GM21528 (cell line): ENCODE measurements around the gene DYNLRB1.

Experiments used
- ATAC-seq: cut with Tn5 transposase; IDR thresholded peaks from one replicate; pipeline ENCODE4 v1.9.1; 2021; ENCODE audit warnings: mild to moderate bottlenecking, moderate library complexity; ENCODE audit not compliant: unreplicated experiment, low FRiP score

Gene DYNLRB1

DNA sequence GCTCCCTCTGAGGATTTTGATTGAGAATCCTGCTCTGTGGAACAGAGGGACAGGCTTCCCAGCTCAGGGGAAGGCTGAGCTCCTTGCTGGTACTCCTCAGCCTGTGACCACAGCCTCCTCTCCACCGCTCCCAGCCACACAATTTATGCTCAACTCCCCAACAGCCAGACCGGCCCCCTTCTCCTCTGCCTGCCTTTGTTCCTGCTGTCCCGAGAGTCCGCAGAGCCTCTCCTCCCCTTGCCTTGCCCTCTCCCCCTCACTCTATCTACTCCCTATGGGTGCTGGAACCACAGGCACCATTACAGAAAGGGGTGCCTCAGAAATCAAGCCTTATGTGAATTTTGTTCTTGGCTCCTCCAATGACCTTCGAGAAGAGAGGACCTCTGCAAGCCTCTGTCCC is 58.2 kb downstream of the DYNLRB1 start:
- ATAC-seq: no peak

DNA sequence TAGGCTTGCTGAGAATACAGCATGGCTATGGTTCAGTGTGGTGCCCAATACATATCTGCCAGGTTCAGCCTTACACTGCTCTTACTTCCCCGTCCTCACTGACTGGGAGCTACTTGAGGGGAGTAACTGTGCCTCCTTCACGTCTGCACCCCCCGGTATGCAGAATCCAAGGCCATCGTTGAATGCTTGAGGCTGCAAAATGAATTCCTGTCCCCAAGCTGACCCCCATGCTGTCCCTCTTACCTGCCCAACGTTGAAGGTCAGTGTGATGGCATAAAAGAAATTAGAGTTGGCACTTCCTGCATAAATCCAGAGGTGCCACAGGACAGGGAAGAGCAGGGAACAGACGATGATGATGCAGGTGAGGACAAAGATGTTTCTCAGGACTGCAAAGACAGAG is 58.6 kb downstream of the DYNLRB1 start:
- no peak for ATAC-seq

DNA sequence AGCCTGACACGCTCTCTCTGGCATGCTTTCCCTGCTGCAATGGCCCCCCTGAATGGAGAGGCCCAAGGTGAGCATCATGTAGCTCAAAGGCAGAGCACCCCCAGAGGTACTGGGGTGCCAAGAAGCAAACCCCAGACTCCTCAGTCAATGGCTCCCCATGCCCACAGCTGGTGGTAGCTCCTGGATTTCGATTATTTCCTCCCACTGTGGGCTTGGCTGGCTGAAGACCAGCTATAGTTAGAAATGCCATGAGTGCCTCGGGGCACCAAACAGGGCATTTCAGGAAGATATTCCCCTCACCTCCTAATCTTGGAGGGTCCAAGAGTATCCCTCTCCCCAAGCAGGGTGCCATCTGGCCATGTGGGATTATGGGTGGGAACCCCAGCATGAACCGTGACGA is 59.0 kb downstream of the DYNLRB1 start:
- no peak for ATAC-seq

DNA sequence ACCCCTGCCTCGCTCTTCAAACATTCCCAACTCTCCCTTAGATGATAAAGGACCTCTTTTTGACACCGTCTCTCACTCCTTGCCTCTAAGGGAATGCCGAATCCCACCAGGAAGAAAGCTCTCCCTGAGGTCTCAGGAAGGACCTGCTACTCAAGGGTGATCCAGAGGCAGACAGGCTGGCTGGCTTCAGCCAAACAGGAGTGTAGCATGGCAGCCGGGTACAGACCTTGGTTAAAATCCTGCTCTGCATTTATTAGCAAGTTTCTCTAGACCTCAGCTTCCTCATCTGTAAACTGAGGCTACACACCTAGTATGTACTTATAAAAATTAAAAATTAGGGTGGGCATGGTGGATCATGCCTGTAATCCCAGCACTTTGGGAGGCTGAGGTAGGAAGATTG is 59.5 kb downstream of the DYNLRB1 start:
- no peak for ATAC-seq

DNA sequence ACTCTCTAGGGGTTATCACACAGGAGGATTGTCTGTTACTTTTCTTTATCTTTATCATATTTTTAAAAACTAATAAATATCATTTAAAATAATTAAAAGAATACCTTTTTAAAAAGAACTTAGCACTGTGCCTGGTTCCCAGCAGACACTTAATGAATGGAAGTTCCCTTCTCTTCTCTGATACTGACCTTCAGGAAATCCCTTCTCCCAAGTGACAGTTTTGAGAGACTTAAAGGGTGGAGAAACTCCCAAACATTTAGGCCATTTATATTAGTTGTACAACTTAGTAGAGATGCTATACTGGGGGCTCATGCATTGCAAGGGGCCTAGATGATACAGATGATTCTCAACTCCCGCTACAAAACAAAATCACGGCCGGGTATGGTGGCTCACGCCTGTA is 60.8 kb downstream of the DYNLRB1 start:
- no peak for ATAC-seq

DNA sequence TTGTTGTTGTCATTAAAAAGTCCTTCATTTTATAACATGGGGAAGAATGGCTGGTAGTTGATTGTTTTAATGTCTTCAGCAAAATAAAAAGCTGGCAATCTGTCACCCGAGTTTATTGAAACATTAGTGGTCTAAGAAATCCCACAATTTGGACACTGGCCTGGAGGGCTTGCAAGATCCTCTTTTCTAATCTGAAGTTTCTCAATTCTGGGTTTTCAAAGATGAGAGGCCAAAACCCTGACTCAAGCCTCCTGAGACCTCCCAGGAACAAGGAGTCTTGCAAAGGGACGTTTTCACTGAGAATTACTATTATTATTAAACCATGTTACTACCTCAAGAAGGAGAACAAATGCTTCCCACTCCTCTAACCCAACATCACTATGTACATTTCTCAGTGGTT is 61.8 kb downstream of the DYNLRB1 start:
- ATAC-seq: no peak

DNA sequence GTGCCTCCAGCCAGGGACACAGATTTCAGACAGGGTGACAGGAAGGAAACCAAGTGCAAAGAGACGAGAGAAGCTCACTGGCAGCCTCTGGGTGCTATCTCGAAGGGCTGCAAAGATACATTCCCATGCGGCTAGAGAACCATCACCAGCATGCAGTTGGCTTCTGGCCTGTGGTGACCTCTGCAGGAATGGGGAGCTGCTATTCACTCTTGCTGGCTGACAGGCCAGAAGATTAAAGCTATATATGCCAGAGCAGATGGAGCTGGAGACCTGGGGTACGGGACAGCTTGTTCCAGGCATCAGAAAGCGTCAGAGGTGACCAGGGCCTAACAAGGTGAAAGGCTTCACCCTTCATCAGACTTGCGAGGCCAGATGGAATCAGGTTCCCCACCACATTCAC is 62.3 kb downstream of the DYNLRB1 start:
- ATAC-seq: no peak

DNA sequence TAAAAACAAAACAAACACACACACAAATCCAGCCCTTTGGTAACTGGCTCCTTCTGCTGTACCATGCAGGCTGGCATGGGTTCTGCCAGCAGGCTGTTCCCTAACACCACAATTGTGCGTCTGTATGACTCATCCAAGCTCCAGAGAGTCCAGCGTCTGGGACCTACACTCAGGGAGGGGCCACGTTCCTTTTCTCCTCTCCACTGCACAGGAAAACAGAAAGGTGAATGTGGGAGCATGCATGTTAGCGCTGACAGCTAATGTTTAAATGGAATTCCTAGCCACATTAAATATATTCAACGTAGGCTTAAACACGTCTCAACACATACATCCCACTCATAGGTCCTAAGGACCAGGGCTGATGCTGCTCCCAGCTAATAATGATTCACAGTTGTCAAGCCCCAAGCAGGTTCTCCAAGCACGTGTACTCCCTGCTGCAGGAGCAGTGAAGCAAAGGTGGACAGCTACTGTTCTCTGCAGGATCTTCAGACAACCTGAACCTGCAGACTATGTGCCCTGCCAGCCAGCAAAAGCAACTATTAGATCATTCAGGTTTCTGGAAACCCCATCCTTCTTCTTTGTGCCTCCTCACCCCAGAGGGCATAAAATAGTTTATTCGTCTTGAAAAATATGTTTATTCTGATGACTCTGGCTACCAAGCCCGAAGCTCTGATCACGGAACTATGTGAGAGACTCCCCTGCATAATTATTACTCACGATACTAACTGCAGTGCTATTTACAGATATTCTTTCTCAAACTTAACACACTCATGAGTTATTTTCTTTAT is 63.2 kb downstream of the DYNLRB1 start:
- no peak for ATAC-seq

DNA sequence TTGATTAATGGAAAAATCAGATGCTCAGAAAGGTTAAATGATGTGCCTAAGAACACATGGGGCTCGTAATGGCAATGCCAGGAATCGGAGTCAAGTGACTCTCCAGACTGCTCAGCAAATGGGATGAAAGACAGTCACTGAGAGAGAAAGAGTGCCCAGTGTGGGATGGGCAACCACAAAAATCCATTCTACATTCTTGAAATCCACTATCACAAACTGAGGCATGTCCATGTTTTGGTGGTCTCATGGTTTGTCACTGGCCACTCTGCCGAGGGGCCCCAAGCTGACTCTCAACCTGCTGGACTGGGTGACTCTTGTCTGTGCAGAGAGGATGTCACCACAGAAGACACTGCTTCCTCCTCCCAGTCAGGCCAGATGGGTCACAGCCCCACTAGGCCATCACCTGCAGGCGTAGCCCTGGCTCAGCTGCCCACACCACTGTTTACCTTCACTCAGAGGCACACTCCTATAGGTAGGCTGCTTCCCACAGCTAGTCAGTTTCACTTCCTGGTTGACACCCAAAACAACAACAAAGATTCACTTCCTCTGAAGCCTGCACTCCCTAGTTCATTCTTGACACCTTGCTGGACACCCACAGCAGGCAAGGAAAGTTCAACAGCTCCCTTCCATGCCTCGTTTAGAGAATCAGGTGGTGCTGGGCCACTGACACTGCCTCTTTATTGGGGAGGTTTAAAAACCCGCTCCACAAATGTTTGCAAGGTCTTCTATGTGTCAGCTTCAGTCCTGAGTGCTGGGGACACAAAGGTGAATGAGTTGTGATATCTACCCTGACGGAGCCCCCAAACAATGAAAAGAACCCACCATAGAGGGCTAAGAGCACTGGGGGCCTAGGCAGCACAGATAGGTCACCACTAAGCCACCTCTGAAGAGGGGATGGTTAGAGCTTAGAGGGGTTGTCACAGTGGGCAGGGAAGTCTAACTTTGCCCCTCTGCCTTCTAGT is 64.0 kb downstream of the DYNLRB1 start:
- ATAC-seq: no peak

DNA sequence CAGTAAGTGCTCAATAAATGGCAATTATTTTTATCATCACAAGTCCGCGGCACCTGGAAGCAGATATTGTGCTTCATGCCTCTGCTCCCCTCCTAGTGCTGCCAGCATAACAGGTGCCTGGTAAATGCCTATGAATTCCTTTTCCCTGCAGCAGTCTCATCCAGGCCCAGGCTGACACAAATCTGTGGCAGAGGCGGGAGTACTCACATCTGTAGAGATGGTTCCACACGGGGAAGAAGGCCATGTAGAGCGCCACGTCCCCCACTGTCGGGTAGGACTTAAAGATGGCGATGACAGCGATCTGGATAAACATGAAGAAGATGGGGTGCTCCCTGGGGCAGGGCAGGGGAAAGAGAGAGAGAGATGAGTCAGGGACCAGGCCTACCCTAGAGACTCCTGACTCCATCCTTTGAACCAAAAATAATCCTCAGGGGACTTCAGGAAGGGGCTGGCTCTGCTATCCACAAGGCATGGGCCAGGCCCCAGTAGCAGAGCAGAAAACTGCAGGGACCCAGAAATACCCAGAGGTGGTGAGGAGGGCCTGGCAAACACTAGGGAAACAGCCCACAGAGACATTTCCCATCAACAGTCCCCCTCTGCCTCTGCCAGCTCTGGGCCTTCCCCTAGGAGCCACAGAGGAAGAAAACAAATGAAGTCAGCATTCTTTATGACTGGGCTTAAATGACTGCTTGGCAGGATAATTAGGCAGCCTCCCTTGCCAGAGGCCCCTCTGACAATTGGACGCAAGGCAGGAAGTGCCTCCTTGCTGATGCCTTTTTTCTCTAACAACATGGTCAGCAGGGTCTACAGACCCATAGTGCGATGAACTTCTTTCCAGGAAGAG is 65.3 kb downstream of the DYNLRB1 start:
- ATAC-seq: no peak

DNA sequence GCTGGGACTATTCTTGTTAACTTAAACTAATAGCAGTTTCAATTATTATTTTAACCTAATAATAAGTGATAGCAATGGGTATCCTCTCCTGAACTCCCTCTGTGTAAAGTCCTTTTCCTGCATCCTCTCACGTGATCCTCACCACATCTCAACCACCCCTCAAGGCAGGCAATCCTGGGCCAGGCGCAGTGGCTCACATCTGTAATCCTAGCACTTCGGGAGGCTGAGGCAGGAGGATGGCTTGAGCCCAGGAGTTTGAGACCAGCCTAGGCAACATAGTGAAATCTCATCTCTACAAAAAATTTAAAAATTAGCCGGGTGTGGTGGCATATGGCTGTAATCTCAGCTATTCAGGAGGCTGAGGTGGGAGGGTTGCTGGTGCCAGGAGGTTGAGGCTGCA is 66.0 kb downstream of the DYNLRB1 start:
- no peak for ATAC-seq

DNA sequence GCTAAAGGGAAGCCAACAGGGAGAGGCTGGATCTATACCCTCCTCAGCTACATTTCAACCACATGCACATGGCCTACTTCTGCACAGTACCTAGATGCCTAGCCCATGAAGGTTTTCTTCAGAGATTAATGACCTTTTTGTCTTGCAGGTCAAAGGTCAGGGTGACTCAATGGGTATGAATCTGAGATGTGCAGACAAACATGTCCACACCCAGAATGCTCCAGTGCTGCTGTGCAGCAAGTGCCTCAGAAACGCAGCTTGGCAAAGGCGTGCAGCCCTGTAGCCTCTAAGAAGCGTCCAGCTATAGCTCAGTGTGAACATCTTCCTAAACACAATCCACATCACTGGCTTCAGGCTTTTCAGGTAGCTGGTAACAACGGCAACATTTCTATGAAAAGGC is 66.7 kb downstream of the DYNLRB1 start:
- ATAC-seq: no peak

DNA sequence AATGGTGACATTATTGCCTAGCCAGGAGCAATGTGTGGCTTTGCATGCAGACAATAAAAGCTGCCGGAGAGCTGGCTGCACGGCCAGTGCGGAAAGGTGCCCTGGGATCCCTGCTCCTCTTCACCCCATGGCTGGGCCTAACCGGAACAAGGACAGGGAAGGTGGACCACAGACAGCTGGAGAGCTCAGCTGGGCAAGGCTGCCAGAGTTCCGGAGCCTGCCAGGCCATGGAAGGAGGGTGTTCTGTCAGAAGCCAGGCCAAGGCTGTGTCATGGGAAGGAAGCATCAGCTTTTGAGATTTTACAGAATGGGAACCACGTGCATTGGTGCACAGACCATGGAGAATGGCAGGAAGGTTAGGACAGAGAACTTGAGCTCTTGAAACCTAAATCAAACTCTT is 67.3 kb downstream of the DYNLRB1 start:
- no peak for ATAC-seq

DNA sequence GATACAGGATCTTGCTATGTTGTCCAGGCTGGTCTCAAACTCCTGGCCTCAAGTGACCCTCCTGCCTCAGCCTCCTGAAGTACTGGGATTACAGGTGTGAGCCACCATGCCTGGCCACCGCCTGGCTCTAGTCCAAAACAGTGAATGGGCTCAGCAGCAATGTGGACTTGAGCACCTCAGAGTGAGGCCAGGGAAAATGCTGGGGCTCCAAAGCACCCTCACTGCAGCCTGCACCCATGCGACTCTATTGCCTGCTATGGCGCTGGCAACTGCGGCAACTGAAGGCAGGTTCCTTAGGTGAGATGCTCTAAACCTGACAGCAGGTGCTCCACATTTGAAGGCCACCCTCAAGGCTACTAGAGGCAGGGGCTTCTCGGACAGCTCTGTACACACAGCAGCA is 68.8 kb downstream of the DYNLRB1 start:
- ATAC-seq: no peak

DNA sequence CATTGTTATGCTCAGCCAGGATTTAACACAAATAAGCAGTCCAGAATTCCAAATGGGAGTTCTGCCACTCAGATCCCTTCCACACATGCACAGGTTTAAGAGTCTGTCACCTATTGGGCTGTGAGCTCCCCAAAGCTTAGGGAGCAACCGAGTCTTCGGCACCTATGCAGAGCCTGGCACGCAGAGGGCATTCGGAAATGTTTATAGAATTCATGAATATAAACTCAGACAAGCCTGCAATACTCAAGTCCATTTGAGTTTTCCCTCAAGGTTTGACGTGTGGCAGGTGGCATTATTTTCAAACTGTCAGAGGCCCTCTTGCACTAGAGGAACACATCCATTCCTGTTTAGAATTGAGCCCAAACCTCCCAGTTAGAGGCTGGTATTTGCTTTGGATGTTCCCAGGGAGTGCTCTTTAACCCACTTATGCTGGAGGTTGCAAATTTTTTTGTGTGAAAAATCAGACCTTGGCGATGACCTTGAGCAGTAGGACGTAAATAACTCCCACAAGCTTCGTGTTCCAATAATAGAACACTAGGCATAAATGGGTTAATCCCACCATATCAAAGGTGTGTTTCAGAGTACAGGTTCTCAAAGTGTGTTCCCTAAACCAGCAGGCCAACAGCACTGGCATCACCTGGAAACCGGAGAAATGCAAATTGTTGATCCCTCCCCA is 70.4 kb downstream of the DYNLRB1 start:
- ATAC-seq: no peak
